Measurements from ENCODE around the gene C2CD3.

GRCh38 chr11:74055938-74056337, 114.9 kb downstream of the C2CD3 start:
- TF ChIP-seq CTCF (IDR thresholded peaks at IDR 0.05; ENCODE audit: low read depth, low read length, missing input control) (no peak), REST (IDR thresholded peaks at IDR 0.05) (no peak), JUND (IDR thresholded peaks at IDR 0.05) (no peak), ATF3 (IDR thresholded peaks at IDR 0.05) (no peak), TAF1 (conservative IDR thresholded peaks at IDR 0.05) (no peak), FOXA1 (IDR thresholded peaks at IDR 0.05) (no peak), EGR1 (IDR thresholded peaks at IDR 0.05; ENCODE audit: low read depth in 2 of 2) (no peak)

Measured in liver (tissue), 3 donors.